K562 (cell line): ENCODE measurements around the gene ORAI1. TPM values are rescaled to one million over a fixed set of nuclear protein-coding genes. Genes with fewer than 3 reads are reported as not detected.

Source experiments
- CHD1 ChIP-seq: fragments of 200-600 bp; sonication (generic); IDR thresholded peaks from one replicate; pipeline ENCODE4 v1.6.1; 2012; ENCODE audit warnings: mild to moderate bottlenecking, moderate library complexity, low read length, inconsistent platforms
- DNMT1 ChIP-seq: fragments of 450-650 bp; IDR thresholded peaks from 2 replicates; pipeline ENCODE4 v1.6.1; 2016; ENCODE audit warnings: antibody characterized with exemption, mild to moderate bottlenecking
- FOXJ3 ChIP-seq: sonication (generic); formaldehyde crosslinking; IDR thresholded peaks from 2 replicates; pipeline ENCODE4 v1.4.0; 2020; ENCODE audit warnings: mild to moderate bottlenecking, missing genetic modification reagents
- HIVEP1 ChIP-seq: fragments of 250-450 bp; sonication (Bioruptor Pico); IDR thresholded peaks from 2 replicates; pipeline ENCODE4 v1.4.0; 2020; ENCODE audit warnings: mild to moderate bottlenecking
- HSF4 ChIP-seq: fragments of 250-450 bp; sonication (Bioruptor Pico); IDR thresholded peaks from 2 replicates; pipeline ENCODE4 v2.1.2; 2022; ENCODE audit warnings: mild to moderate bottlenecking, moderate library complexity, borderline replicate concordance
- JUND ChIP-seq, 2 experiments: IDR thresholded peaks; 2 replicates in 1 of 2; 3 replicates in 1 of 2; pipeline ENCODE4 v1.6.1; 2011; ENCODE audit warnings: borderline replicate concordance in 2 of 2, low read depth in 2 of 2, low read length in 2 of 2, improper control_type of control experiment in 1 of 2, missing biosample characterization in 1 of 2, missing genetic modification characterization in 1 of 2, missing genetic modification reagents in 1 of 2
- LARP7 ChIP-seq: fragments of 450-650 bp; IDR thresholded peaks from 2 replicates; pipeline ENCODE4 v1.6.1; 2016
- LCOR ChIP-seq: sonication (generic); formaldehyde crosslinking; IDR thresholded peaks from 2 replicates; pipeline ENCODE4 v1.8.0; 2022; ENCODE audit warnings: mild to moderate bottlenecking, missing genetic modification reagents
- MAFK ChIP-seq: IDR thresholded peaks from 2 replicates; pipeline ENCODE4 v1.6.1; 2011; ENCODE audit warnings: low read length, improper control_type of control experiment
- MTA1 ChIP-seq: fragments of 450-650 bp; IDR thresholded peaks from 2 replicates; pipeline ENCODE4 v1.6.1; 2017; ENCODE audit warnings: borderline replicate concordance
- MYBL2 ChIP-seq, 2 experiments: fragments of 450-650 bp in 1 of 2; sonication (generic) in 1 of 2; formaldehyde crosslinking in 1 of 2; IDR thresholded peaks; 2 replicates each; pipeline versions ENCODE4 v1.6.1 to v1.8.1; 2017 to 2022; ENCODE audit warnings: borderline replicate concordance in 1 of 2, inconsistent platforms in 1 of 2, low read depth in 1 of 2, mild to moderate bottlenecking in 1 of 2, missing genetic modification reagents in 1 of 2, moderate library complexity in 1 of 2
- NBN ChIP-seq: fragments of 450-650 bp; IDR thresholded peaks from 2 replicates; pipeline ENCODE4 v1.6.1; 2016; ENCODE audit warnings: low read depth, mild to moderate bottlenecking
- NFRKB ChIP-seq: fragments of 450-650 bp; IDR thresholded peaks from 2 replicates; pipeline ENCODE4 v1.6.1; 2016; ENCODE audit warnings: low read depth
- RBM22 ChIP-seq: fragments of 200-400 bp; formaldehyde crosslinking; IDR thresholded peaks from 2 replicates; pipeline ENCODE4 v1.6.1; 2018; ENCODE audit warnings: low read length, low read depth; ENCODE audit not compliant: poor library complexity, severe bottlenecking
- TAF9B ChIP-seq: fragments of 450-650 bp; IDR thresholded peaks from 2 replicates; pipeline ENCODE4 v1.6.1; 2018; ENCODE audit warnings: mild to moderate bottlenecking; ENCODE audit not compliant: partially characterized antibody
- TBL1XR1 ChIP-seq, 2 experiments: IDR thresholded peaks; 2 replicates each; pipeline ENCODE4 v1.6.1; 2012; ENCODE audit warnings: improper control_type of control experiment in 2 of 2, low read length in 2 of 2, mild to moderate bottlenecking in 1 of 2
- YY1 ChIP-seq, 3 experiments: IDR thresholded peaks; 2 replicates each; pipeline ENCODE4 v1.6.1; 2011; ENCODE audit warnings: low read length in 2 of 3, mild to moderate bottlenecking in 2 of 3, moderate library complexity in 2 of 3, borderline replicate concordance in 1 of 3, control low read depth in 1 of 3, low read depth in 1 of 3; ENCODE audit not compliant: insufficient read depth in 3 of 3, insufficient replicate concordance in 2 of 3, control insufficient read depth in 1 of 3, insufficient read length in 1 of 3; ENCODE audit errors: extremely low read depth in 1 of 3
- ZNF133 ChIP-seq: fragments of 250-450 bp; sonication (Bioruptor Pico); IDR thresholded peaks from 2 replicates; pipeline ENCODE4 v1.4.0; 2020; ENCODE audit warnings: mild to moderate bottlenecking
- ZNF274 ChIP-seq: IDR thresholded peaks from 2 replicates; pipeline ENCODE4 v1.6.1; 2011; ENCODE audit warnings: low read depth, mild to moderate bottlenecking, low read length, moderate library complexity, borderline replicate concordance
- polyA plus RNA-seq, 8 experiments: library from polyadenylated mRNA; depleted of rRNA in 4 of 8; stranded (reverse) in 5 of 8; unstranded in 3 of 8; fragments of >200 nt; fragmentation: Nextera tagmentation in 2 of 8; fragmentation: Illumina TruSeq in 1 of 8; extraction: Ambion mirVana in 2 of 8; extraction: Trizol in 1 of 8; gene quantifications; 2 replicates each; pipeline versions ENCODE4 v1.2.1 to v1.2.3, GENCODE V29; 2011 to 2014; ENCODE audit warnings: inconsistent platforms in 1 of 8, missing spikeins in 1 of 8
- total RNA-seq, 7 experiments: library from RNA; depleted of rRNA in 6 of 7; stranded (reverse); fragments of >200 nt in 6 of 7; fragmentation: Illumina TruSeq in 2 of 7; extraction: Trizol in 2 of 7; gene quantifications; 2 replicates each; pipeline versions ENCODE4 v1.2.1 to v1.2.3, GENCODE V29; 2011 to 2021; ENCODE audit warnings: low replicate concordance in 1 of 7
- TF ChIP-seq, protein P1 (sequence below), 2 experiments: fragments of 450-650 bp in 1 of 2; sonication (generic) in 1 of 2; formaldehyde crosslinking; conservative IDR thresholded peaks; 2 replicates each; pipeline versions ENCODE4 v1.4.0 to v1.8.1; 2020 to 2022; ENCODE audit warnings: mild to moderate bottlenecking in 1 of 2, missing genetic modification reagents in 1 of 2
- TF ChIP-seq, protein P2 (sequence below): sonication (generic); formaldehyde crosslinking; IDR thresholded peaks from 2 replicates; pipeline ENCODE4 v1.8.1; 2022; ENCODE audit warnings: missing genetic modification reagents
- TF ChIP-seq, protein P3 (sequence below), 2 experiments: fragments of 200-800 bp in 1 of 2; sonication (Bioruptor generic) in 1 of 2; sonication (generic) in 1 of 2; formaldehyde crosslinking in 1 of 2; IDR thresholded peaks in 1 of 2; conservative IDR thresholded peaks in 1 of 2; 2 replicates each; pipeline versions ENCODE4 v1.5.0 to v1.6.1; 2016 to 2020; ENCODE audit warnings: missing compliant biosample characterization in 1 of 2, missing genetic modification characterization in 1 of 2, missing genetic modification reagents in 1 of 2

ORAI1 gene
- total and polyA plus RNA-seq, 9 of the 15 experiments (the other 6 are each of a cell fraction or from before 2014, with no cell fraction given), result 2.6 to 23.8 (median 9.3) TPM

DNA sequence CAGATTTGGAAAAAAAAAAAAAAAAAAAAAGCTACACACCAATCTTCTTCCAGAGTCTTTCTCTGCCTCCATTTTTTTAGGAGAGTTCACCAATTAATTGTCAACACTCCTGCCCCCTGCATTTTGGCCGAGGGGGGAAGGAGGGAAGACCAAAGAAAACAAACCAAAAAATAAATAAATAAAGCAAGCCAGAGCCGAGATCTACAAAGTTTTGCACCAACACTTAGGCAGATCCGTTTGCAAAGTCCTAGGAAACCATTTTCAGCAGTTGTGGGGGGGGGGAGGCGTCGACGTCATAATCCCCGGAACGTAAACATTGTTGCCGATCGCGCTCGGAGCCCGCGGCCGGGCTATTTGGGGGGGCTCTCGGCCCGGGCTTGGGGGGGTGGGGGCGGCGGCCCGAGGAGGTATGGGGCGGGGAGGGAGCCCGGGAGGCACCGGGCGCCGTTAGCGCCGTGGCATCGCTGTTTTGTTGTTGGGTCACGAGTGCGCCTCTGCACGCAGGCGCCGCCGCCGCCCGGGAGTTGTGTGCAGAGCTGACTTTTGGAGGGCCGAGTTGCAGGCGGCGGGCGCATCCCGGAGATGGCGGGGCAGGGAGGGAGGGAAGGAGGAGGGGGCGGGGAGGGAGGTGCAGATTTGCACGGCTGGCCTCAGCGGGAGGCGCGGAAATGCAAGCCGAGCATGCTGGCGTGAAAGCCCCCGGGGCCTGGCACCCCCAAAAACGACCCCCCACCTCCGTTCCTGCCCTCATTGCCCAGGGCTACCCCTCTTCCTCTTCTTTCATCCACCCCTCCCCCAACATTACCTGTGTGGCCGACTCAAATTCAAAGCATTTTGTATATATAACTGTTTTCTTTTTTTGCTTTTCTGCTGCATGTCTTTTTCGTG, 46.1 kb upstream of the ORAI1 start (continued):
- TF ChIP-seq, protein P1, sequence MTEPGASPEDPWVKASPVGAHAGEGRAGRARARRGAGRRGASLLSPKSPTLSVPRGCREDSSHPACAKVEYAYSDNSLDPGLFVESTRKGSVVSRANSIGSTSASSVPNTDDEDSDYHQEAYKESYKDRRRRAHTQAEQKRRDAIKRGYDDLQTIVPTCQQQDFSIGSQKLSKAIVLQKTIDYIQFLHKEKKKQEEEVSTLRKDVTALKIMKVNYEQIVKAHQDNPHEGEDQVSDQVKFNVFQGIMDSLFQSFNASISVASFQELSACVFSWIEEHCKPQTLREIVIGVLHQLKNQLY (CRISPR knock-in tag; conservative IDR thresholded peaks at IDR 0.05), result no peak
- no peak for TF ChIP-seq RBM22
- TF ChIP-seq, protein P2, sequence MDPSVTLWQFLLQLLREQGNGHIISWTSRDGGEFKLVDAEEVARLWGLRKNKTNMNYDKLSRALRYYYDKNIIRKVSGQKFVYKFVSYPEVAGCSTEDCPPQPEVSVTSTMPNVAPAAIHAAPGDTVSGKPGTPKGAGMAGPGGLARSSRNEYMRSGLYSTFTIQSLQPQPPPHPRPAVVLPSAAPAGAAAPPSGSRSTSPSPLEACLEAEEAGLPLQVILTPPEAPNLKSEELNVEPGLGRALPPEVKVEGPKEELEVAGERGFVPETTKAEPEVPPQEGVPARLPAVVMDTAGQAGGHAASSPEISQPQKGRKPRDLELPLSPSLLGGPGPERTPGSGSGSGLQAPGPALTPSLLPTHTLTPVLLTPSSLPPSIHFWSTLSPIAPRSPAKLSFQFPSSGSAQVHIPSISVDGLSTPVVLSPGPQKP, result no peak
- TF ChIP-seq NFRKB, result peak; percentile 94
- TF ChIP-seq TBL1XR1 (IDR thresholded peaks at IDR 0.05; ENCODE audit: low read length in 2 of 2), result no peak
- TF ChIP-seq TAF9B, result peak; percentile 46
- TF ChIP-seq MYBL2 (IDR thresholded peaks at IDR 0.05; ENCODE audit: low read depth), result no peak
- no peak for TF ChIP-seq MYBL2 (CRISPR knock-in tag; IDR thresholded peaks at IDR 0.05; ENCODE audit: borderline replicate concordance)
- no peak for TF ChIP-seq CHD1
- no peak for TF ChIP-seq MAFK
- TF ChIP-seq DNMT1, result no peak
- no peak for TF ChIP-seq ZNF274
- no peak for TF ChIP-seq ZNF133
- TF ChIP-seq FOXJ3 (CRISPR knock-in tag), result no peak
- no peak for TF ChIP-seq MTA1
- TF ChIP-seq, protein P3, sequence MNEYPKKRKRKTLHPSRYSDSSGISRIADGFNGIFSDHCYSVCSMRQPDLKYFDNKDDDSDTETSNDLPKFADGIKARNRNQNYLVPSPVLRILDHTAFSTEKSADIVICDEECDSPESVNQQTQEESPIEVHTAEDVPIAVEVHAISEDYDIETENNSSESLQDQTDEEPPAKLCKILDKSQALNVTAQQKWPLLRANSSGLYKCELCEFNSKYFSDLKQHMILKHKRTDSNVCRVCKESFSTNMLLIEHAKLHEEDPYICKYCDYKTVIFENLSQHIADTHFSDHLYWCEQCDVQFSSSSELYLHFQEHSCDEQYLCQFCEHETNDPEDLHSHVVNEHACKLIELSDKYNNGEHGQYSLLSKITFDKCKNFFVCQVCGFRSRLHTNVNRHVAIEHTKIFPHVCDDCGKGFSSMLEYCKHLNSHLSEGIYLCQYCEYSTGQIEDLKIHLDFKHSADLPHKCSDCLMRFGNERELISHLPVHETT (CRISPR knock-in tag; conservative IDR thresholded peaks at IDR 0.05 in 1 of 2, IDR thresholded peaks at IDR 0.05 in 1 of 2), result peak in 1 of 2 experiments; percentile 93; a peak in 2 of 4 replicates
- no peak for TF ChIP-seq LARP7
- TF ChIP-seq YY1 (IDR thresholded peaks at IDR 0.05; ENCODE audit: borderline replicate concordance in 1 of 3, control insufficient read depth in 1 of 3, extremely low read depth in 1 of 3, insufficient read depth in 3 of 3, insufficient read length in 1 of 3, insufficient replicate concordance in 2 of 3, low read depth in 1 of 3, low read length in 2 of 3), result peak in 2 of 3 experiments; percentile 74 to 90
- no peak for TF ChIP-seq HIVEP1 (CRISPR knock-in tag)
- TF ChIP-seq JUND (IDR thresholded peaks at IDR 0.05; ENCODE audit: borderline replicate concordance, low read depth, low read length), result peak; percentile 38; the same call in 1 of the 2 replicates
- TF ChIP-seq JUND (tag; IDR thresholded peaks at IDR 0.05; ENCODE audit: borderline replicate concordance, low read depth, low read length), result no peak; the same call in 2 of the 3 replicates
- peak; percentile 42; the same call in 1 of the 2 replicates for TF ChIP-seq NBN
- TF ChIP-seq HSF4, result no peak
- no peak for TF ChIP-seq LCOR (CRISPR knock-in tag)
